Measurements from ENCODE around the gene FBF1. TPM values are rescaled to one million over a fixed set of nuclear protein-coding genes. Genes with fewer than 3 reads are reported as not detected.

Gene FBF1
- total and polyA plus RNA-seq, 2 donors (not counting 3 experiments of a cell fraction or from before 2014, with no cell fraction given) = 4.9 to 9.4 TPM

- TF ChIP-seq POLR2AphosphoS5 (IDR thresholded peaks at IDR 0.05; ENCODE audit: insufficient read depth, low read depth, low read length) (no peak), FOS (IDR thresholded peaks at IDR 0.05; ENCODE audit: borderline replicate concordance, insufficient read depth, low read length) (no peak), MAX (IDR thresholded peaks at IDR 0.05; ENCODE audit: insufficient read depth, insufficient read length) (no peak), JUN (IDR thresholded peaks at IDR 0.05; ENCODE audit: borderline replicate concordance, insufficient read depth, insufficient read length, low read depth) (no peak), POLR2A (IDR thresholded peaks at IDR 0.05; ENCODE audit: low read depth, low read length) (no peak), GATA2 (IDR thresholded peaks at IDR 0.05; ENCODE audit: insufficient read depth, insufficient read length, low read depth, low read length) (no peak), EZH2 (IDR thresholded peaks at IDR 0.05; ENCODE audit: borderline replicate concordance, low read depth, low read length, severe bottlenecking) (no peak), MYC (IDR thresholded peaks at IDR 0.05; ENCODE audit: low read depth, low read length) (no peak)
- TF ChIP-seq, protein P1, sequence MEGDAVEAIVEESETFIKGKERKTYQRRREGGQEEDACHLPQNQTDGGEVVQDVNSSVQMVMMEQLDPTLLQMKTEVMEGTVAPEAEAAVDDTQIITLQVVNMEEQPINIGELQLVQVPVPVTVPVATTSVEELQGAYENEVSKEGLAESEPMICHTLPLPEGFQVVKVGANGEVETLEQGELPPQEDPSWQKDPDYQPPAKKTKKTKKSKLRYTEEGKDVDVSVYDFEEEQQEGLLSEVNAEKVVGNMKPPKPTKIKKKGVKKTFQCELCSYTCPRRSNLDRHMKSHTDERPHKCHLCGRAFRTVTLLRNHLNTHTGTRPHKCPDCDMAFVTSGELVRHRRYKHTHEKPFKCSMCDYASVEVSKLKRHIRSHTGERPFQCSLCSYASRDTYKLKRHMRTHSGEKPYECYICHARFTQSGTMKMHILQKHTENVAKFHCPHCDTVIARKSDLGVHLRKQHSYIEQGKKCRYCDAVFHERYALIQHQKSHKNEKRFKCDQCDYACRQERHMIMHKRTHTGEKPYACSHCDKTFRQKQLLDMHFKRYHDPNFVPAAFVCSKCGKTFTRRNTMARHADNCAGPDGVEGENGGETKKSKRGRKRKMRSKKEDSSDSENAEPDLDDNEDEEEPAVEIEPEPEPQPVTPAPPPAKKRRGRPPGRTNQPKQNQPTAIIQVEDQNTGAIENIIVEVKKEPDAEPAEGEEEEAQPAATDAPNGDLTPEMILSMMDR (IDR thresholded peaks at IDR 0.05; ENCODE audit: extremely low read depth in 1 of 2, insufficient read depth in 1 of 2, low read depth in 1 of 2, low read length in 2 of 2) = no peak
- peaks cover 11% of the 10 kb centered on the region for H3K4me1 ChIP-seq (ENCODE audit: control insufficient read depth, extremely low read depth, insufficient read depth, low read length)
- H3K79me2 ChIP-seq (ENCODE audit: control insufficient read depth, insufficient read depth, low read length) = peaks cover 22% of the 10 kb centered on the region
- intact Hi-C loops (cut with micrococcal nuclease) (loop anchor here (2.0 to 5.0 kb wide), 3 partner anchors 43 to 120 kb away; partner anchors contain the start of genes UNC13D and WBP2), dilution Hi-C loops (cut with MboI; ENCODE audit: extremely low pct_ligation_motif_present, low sequenced_read_pairs) (no loop called here)
- peaks cover 7 to 28% of the 10 kb centered on the region in 2 experiments for H3K36me3 ChIP-seq (ENCODE audit: control insufficient read depth in 2 of 2, extremely low read depth in 1 of 2, insufficient read depth in 2 of 2, low read length in 2 of 2)
- H3K9ac ChIP-seq (replicated peaks; ENCODE audit: extremely low read depth, insufficient read depth, low read length) = no peak overlapping the region
- DNase-seq (ENCODE audit: low read depth, low spot score) (no peak), FAIRE-seq (no peak)
- H3K4me2 ChIP-seq (ENCODE audit: insufficient read depth, low read length) = peak overlapping the region; percentile 24
- no peak overlapping the region for H2AFZ ChIP-seq (ENCODE audit: low read depth, low read length)
- POLR2A ChIA-PET = interaction anchor here (1.0 kb wide), 1 partner anchor 42 kb away, joined by 6 read pairs; the partner anchor contains the start of gene WBP2
- CTCF ChIA-PET = interaction anchor here (0.7 to 3.6 kb wide), 14 partner anchors 10 to 144 kb away, joined by 3 to 42 read pairs (median 6); partner anchors contain the start of genes GALK1, TRIM47 and WBP2
- peak overlapping the region in 1 of 3 experiments; percentile 58 for H3K4me3 ChIP-seq (replicated peaks in 1 of 3; ENCODE audit: insufficient read depth in 1 of 3, low read depth in 1 of 3, low read length in 3 of 3)
- BruUV-seq (replicated peaks) = TSS peak; percentile 19
- no peaks in the 10 kb centered on the region for H3K9me1 ChIP-seq (replicated peaks; ENCODE audit: control insufficient read depth, extremely low read depth, insufficient read depth, low read length)
- no peaks in the 10 kb centered on the region for H3K9me3 ChIP-seq (replicated peaks; ENCODE audit: control insufficient read depth, insufficient read depth, low read length)
- no peaks in the 10 kb centered on the region for H4K20me1 ChIP-seq (replicated peaks; ENCODE audit: control insufficient read depth, extremely low read depth, insufficient read depth, low read length)
- no peaks in the 10 kb centered on the region for H3K27me3 ChIP-seq (ENCODE audit: control insufficient read depth in 2 of 2, insufficient read depth in 2 of 2, low read length in 2 of 2)
- H3K27ac ChIP-seq (ENCODE audit: insufficient read depth, low read depth, low read length) = no peak overlapping the region
Observed at GRCh38 chr17:75897160-75898019, 43.5 kb downstream of the FBF1 start.

Measured in endothelial cell of umbilical vein (primary cell).